Fibroblast of upper back skin (primary cell): ENCODE data around the gene OTUD1.

Experiments used
- DNase-seq: peaks from one replicate; pipeline ENCODE4 v3.0.0-alpha.2; 2013

OTUD1 gene

GRCh38 chr10:23472181-23472580, 33.3 kb downstream of the OTUD1 start:
- DNase-seq: no peak

- DNase-seq: no peak
Measured at GRCh38 chr10:23474081-23474480, 35.2 kb downstream of the OTUD1 start.

DNA sequence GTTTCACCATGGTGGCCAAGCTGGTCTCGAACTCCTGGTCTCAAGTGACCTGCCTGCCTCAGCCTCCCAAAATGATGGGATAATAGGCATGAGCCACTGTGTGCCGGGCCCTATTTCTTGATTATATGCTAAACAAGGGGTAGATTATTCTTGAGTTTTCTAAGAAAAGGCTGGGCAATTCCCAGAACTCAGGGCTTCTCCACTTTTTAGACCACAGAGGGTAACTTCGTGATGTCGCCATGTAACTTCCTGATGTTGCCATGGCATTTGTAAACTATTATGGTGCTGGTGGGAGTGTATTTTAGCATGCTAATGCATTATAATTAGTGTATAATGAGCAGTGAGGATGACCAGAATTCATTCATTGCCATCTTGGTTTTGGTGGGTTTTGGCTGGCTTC, 35.8 kb downstream of the OTUD1 start:
- DNase-seq: no peak

GRCh38 chr10:23478570-23478969, 39.7 kb downstream of the OTUD1 start:
- peak; percentile 2 for DNase-seq

- DNase-seq: no peak
Measured at GRCh38 chr10:23479798-23480473, 41.1 kb downstream of the OTUD1 start.

DNA sequence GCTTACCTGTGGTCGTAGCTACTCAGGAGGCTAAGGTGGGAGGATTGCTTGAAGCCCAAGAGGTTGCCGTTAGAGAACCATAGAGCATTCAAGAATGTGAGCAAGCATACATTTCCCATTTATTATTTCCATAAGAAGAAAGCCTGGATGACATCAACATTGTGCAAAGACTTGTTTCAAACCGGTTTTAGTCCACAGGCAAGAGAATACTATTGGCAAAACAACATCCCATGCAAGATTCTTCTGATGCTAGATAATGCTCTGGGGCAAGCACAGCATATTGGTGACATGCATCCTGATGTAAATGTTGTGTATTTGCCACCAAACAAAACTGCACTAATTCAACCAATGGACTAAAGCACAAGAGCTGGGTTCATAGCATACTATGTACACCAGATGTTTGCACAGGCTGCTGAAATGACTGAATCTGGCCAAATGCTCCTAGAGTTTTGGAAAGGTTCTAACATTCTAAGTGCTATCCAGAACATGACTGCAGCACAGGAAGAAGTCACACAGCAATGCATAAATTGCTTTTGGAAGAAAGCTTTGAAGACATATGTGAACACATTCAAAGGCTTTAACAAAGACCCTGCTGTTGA, 42.6 kb downstream of the OTUD1 start:
- no peak for DNase-seq

- DNase-seq: no peak
Measured at GRCh38 chr10:23490115-23490514, 51.2 kb downstream of the OTUD1 start.
